ENCODE results near the gene B3GALT6.

The B3GALT6 gene

GRCh38 chr1:1217621-1218523 is 14.2 kb upstream of the B3GALT6 start:
- H3K9me3 Mint-ChIP-seq = no peaks in the 10 kb centered on the region
- no peak overlapping the region for H3K4me3 Mint-ChIP-seq
- DNase-seq (ENCODE audit: low spot score) = peak; percentile 33
- peaks cover 15% of the 10 kb centered on the region for H3K4me1 Mint-ChIP-seq (ENCODE audit: low read depth)
- no peak overlapping the region for H3K27ac Mint-ChIP-seq
- peaks cover 27% of the 10 kb centered on the region for H3K36me3 Mint-ChIP-seq (ENCODE audit: low read depth)
- H3K27me3 Mint-ChIP-seq (ENCODE audit: low read depth) = no peaks in the 10 kb centered on the region

GRCh38 chr1:1218524-1219200 is 13.4 kb upstream of the B3GALT6 start:
- no peak overlapping the region for H3K4me3 Mint-ChIP-seq
- H3K27me3 Mint-ChIP-seq (ENCODE audit: low read depth) = no peaks in the 10 kb centered on the region
- no peak for DNase-seq (ENCODE audit: low spot score)
- no peak overlapping the region for H3K27ac Mint-ChIP-seq
- peaks cover 15% of the 10 kb centered on the region for H3K4me1 Mint-ChIP-seq (ENCODE audit: low read depth)
- peaks cover 32% of the 10 kb centered on the region for H3K36me3 Mint-ChIP-seq (ENCODE audit: low read depth)
- H3K9me3 Mint-ChIP-seq = no peaks in the 10 kb centered on the region

GRCh38 chr1:1219341-1219740 is 12.7 kb upstream of the B3GALT6 start:
- no peak for DNase-seq (ENCODE audit: low spot score)
- no peak overlapping the region for H3K4me3 Mint-ChIP-seq

GRCh38 chr1:1220197-1220596 is 11.8 kb upstream of the B3GALT6 start:
- Mint-ChIP-seq H3K27ac (no peak overlapping the region), H3K4me3 (no peak overlapping the region), H3K27me3 (ENCODE audit: low read depth) (no peaks in the 10 kb centered on the region), H3K4me1 (ENCODE audit: low read depth) (peaks cover 6% of the 10 kb centered on the region), H3K36me3 (ENCODE audit: low read depth) (peaks cover 37% of the 10 kb centered on the region), H3K9me3 (no peaks in the 10 kb centered on the region)
- no peak for DNase-seq (ENCODE audit: low spot score)

More at GRCh38 chr1:1219341-1219740, 12.7 kb upstream of the B3GALT6 start:
- H3K27ac Mint-ChIP-seq = peak overlapping the region; percentile 62
- H3K36me3 Mint-ChIP-seq (ENCODE audit: low read depth) = peaks cover 35% of the 10 kb centered on the region
- peaks cover 13% of the 10 kb centered on the region for H3K4me1 Mint-ChIP-seq (ENCODE audit: low read depth)
- H3K27me3 Mint-ChIP-seq (ENCODE audit: low read depth) = no peaks in the 10 kb centered on the region
- H3K9me3 Mint-ChIP-seq = no peaks in the 10 kb centered on the region

GRCh38 chr1:1221887-1222574 is 10.0 kb upstream of the B3GALT6 start:
- Mint-ChIP-seq H3K4me1 (ENCODE audit: low read depth) (no peaks in the 10 kb centered on the region), H3K9me3 (no peaks in the 10 kb centered on the region), H3K27ac (no peak overlapping the region), H3K4me3 (no peak overlapping the region), H3K36me3 (ENCODE audit: low read depth) (peaks cover 41% of the 10 kb centered on the region), H3K27me3 (ENCODE audit: low read depth) (no peaks in the 10 kb centered on the region)
- no peak for DNase-seq (ENCODE audit: low spot score)

- H3K36me3 Mint-ChIP-seq (ENCODE audit: low read depth) = peaks cover 41% of the 10 kb centered on the region
- no peaks in the 10 kb centered on the region for H3K4me1 Mint-ChIP-seq (ENCODE audit: low read depth)
- H3K4me3 Mint-ChIP-seq = no peak overlapping the region
- H3K27me3 Mint-ChIP-seq (ENCODE audit: low read depth) = no peaks in the 10 kb centered on the region
- H3K27ac Mint-ChIP-seq = no peak overlapping the region
- no peak for DNase-seq (ENCODE audit: low spot score)
- H3K9me3 Mint-ChIP-seq = no peaks in the 10 kb centered on the region
Observed at GRCh38 chr1:1222575-1223225, 9.3 kb upstream of the B3GALT6 start.

GRCh38 chr1:1223321-1223720 is 8.7 kb upstream of the B3GALT6 start:
- Mint-ChIP-seq H3K27ac (no peak overlapping the region), H3K4me3 (no peak overlapping the region), H3K9me3 (no peaks in the 10 kb centered on the region), H3K4me1 (ENCODE audit: low read depth) (no peaks in the 10 kb centered on the region), H3K27me3 (ENCODE audit: low read depth) (no peaks in the 10 kb centered on the region), H3K36me3 (ENCODE audit: low read depth) (peaks cover 41% of the 10 kb centered on the region)
- no peak for DNase-seq (ENCODE audit: low spot score)

- H3K9me3 Mint-ChIP-seq = no peaks in the 10 kb centered on the region
- no peak for DNase-seq (ENCODE audit: low spot score)
- H3K27ac Mint-ChIP-seq = no peak overlapping the region
- H3K4me3 Mint-ChIP-seq = no peak overlapping the region
- peaks cover 43% of the 10 kb centered on the region for H3K36me3 Mint-ChIP-seq (ENCODE audit: low read depth)
- H3K4me1 Mint-ChIP-seq (ENCODE audit: low read depth) = no peaks in the 10 kb centered on the region
- no peaks in the 10 kb centered on the region for H3K27me3 Mint-ChIP-seq (ENCODE audit: low read depth)
Observed at GRCh38 chr1:1223891-1224290, 8.1 kb upstream of the B3GALT6 start.

- no peak overlapping the region for H3K27ac Mint-ChIP-seq
- H3K36me3 Mint-ChIP-seq (ENCODE audit: low read depth) = peaks cover 45% of the 10 kb centered on the region
- peaks cover 5% of the 10 kb centered on the region for H3K4me1 Mint-ChIP-seq (ENCODE audit: low read depth)
- no peak for DNase-seq (ENCODE audit: low spot score)
- no peak overlapping the region for H3K4me3 Mint-ChIP-seq
- H3K9me3 Mint-ChIP-seq = no peaks in the 10 kb centered on the region
- H3K27me3 Mint-ChIP-seq (ENCODE audit: low read depth) = no peaks in the 10 kb centered on the region
Observed at GRCh38 chr1:1225238-1225845, 6.7 kb upstream of the B3GALT6 start.

GRCh38 chr1:1225913-1226312 is 6.1 kb upstream of the B3GALT6 start:
- H3K9me3 Mint-ChIP-seq = no peaks in the 10 kb centered on the region
- H3K4me3 Mint-ChIP-seq = no peak overlapping the region
- DNase-seq (ENCODE audit: low spot score) = no peak
- peaks cover 46% of the 10 kb centered on the region for H3K36me3 Mint-ChIP-seq (ENCODE audit: low read depth)
- H3K4me1 Mint-ChIP-seq (ENCODE audit: low read depth) = peaks cover 9% of the 10 kb centered on the region
- H3K27ac Mint-ChIP-seq = no peak overlapping the region
- no peaks in the 10 kb centered on the region for H3K27me3 Mint-ChIP-seq (ENCODE audit: low read depth)

- Mint-ChIP-seq H3K36me3 (ENCODE audit: low read depth) (peaks cover 48% of the 10 kb centered on the region), H3K9me3 (no peaks in the 10 kb centered on the region), H3K27ac (no peak overlapping the region), H3K27me3 (ENCODE audit: low read depth) (no peaks in the 10 kb centered on the region), H3K4me3 (no peak overlapping the region), H3K4me1 (ENCODE audit: low read depth) (peaks cover 9% of the 10 kb centered on the region)
- DNase-seq (ENCODE audit: low spot score) = no peak
Observed at GRCh38 chr1:1226566-1227362, 5.3 kb upstream of the B3GALT6 start.

- no peak for DNase-seq (ENCODE audit: low spot score)
- peaks cover 46% of the 10 kb centered on the region for H3K36me3 Mint-ChIP-seq (ENCODE audit: low read depth)
- H3K27me3 Mint-ChIP-seq (ENCODE audit: low read depth) = no peaks in the 10 kb centered on the region
- H3K9me3 Mint-ChIP-seq = no peaks in the 10 kb centered on the region
- H3K4me3 Mint-ChIP-seq = no peak overlapping the region
- H3K4me1 Mint-ChIP-seq (ENCODE audit: low read depth) = peaks cover 9% of the 10 kb centered on the region
- no peak overlapping the region for H3K27ac Mint-ChIP-seq
Observed at GRCh38 chr1:1227386-1227785, 4.7 kb upstream of the B3GALT6 start.

GRCh38 chr1:1228187-1228586 is 3.9 kb upstream of the B3GALT6 start:
- Mint-ChIP-seq H3K4me1 (ENCODE audit: low read depth) (peaks cover 9% of the 10 kb centered on the region), H3K36me3 (ENCODE audit: low read depth) (peaks cover 38% of the 10 kb centered on the region), H3K27ac (no peak overlapping the region), H3K4me3 (no peak overlapping the region), H3K27me3 (ENCODE audit: low read depth) (no peaks in the 10 kb centered on the region), H3K9me3 (no peaks in the 10 kb centered on the region)
- DNase-seq (ENCODE audit: low spot score) = no peak
